Tibial nerve (tissue), 4 donors: ENCODE data around the gene LRRC25.

ENCODE experiments used
- EP300 ChIP-seq, 2 donors: sonication (generic); formaldehyde crosslinking; IDR thresholded peaks; one replicate each; pipeline ENCODE4 v1.6.1; 2017; ENCODE audit warnings: antibody characterized with exemption in 2 of 2, mild to moderate bottlenecking in 1 of 2
- POLR2A ChIP-seq, 2 donors: fragments of 450-650 bp; IDR thresholded peaks; one replicate each; pipeline ENCODE4 v1.6.1; 2017; ENCODE audit warnings: antibody characterized with exemption in 2 of 2, mild to moderate bottlenecking in 2 of 2, moderate library complexity in 2 of 2
- TF ChIP-seq, protein P1 (sequence below), 5 experiments: fragments of 200-600 bp in 3 of 5; fragments of 450-650 bp in 2 of 5; sonication (generic) in 3 of 5; IDR thresholded peaks; one replicate each; pipeline ENCODE4 v1.5.1; 2016 to 2019; ENCODE audit warnings: antibody characterized with exemption in 5 of 5, mild to moderate bottlenecking in 3 of 5, moderate library complexity in 2 of 5

DNA sequence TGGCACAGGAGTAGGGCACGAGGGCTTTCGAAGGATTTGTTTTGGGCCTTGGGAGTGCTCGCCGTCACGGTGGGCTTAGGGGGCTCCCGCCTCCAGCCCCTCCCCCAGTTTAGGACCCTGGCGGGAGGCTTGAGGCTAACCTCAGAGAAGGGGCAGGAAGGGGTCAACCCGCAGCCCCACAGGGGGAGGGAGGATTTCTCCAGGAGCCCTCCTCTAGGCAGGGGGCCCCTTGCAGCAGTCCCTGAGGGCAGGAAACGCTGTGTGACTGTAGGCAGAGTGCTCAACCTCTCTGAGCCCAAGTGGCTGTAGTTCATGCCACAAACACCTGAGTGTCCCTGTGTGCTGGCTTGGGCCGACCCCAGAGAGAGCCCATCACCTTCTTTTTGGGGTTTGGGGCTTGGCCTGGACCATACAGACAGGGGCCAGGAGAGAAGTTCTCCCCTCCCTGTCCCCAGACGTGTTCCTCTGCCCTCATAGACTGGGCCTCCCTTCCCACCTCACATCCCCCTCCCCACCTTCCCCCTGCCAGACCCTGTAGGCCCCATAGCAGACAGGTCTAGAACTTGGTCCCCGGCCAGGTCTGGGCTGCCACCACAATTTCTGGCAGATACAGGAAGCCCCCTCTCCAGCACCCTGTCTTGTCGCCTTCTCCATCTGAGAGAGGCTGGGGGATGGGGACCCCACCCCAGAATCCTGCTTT is 32.4 kb upstream of the LRRC25 start:
- TF ChIP-seq, protein P1, sequence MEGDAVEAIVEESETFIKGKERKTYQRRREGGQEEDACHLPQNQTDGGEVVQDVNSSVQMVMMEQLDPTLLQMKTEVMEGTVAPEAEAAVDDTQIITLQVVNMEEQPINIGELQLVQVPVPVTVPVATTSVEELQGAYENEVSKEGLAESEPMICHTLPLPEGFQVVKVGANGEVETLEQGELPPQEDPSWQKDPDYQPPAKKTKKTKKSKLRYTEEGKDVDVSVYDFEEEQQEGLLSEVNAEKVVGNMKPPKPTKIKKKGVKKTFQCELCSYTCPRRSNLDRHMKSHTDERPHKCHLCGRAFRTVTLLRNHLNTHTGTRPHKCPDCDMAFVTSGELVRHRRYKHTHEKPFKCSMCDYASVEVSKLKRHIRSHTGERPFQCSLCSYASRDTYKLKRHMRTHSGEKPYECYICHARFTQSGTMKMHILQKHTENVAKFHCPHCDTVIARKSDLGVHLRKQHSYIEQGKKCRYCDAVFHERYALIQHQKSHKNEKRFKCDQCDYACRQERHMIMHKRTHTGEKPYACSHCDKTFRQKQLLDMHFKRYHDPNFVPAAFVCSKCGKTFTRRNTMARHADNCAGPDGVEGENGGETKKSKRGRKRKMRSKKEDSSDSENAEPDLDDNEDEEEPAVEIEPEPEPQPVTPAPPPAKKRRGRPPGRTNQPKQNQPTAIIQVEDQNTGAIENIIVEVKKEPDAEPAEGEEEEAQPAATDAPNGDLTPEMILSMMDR (IDR thresholded peaks at IDR 0.05): no peak
- TF ChIP-seq POLR2A (IDR thresholded peaks at IDR 0.05): no peak
- no peak for TF ChIP-seq EP300 (IDR thresholded peaks at IDR 0.05)
